ENCODE measurements around the gene CAB39L.

The CAB39L gene

GRCh38 chr13:49441846-49442245, 2.0 kb downstream of the CAB39L start:
- DNase-seq (ENCODE audit: low read depth, low spot score) = no peak

- DNase-seq (ENCODE audit: low read depth, low spot score) = no peak
These were observed 2.6 kb downstream of the CAB39L start for GRCh38 chr13:49441312-49441711.

- DNase-seq (ENCODE audit: low read depth, low spot score) = no peak
These were observed 4.3 kb downstream of the CAB39L start for GRCh38 chr13:49439609-49440008.

GRCh38 chr13:49437705-49438104, 6.2 kb downstream of the CAB39L start:
- DNase-seq (ENCODE audit: low read depth, low spot score) = no peak

- DNase-seq (ENCODE audit: low read depth, low spot score) = no peak
These were observed 7.0 kb downstream of the CAB39L start for GRCh38 chr13:49436890-49437289.

DNA sequence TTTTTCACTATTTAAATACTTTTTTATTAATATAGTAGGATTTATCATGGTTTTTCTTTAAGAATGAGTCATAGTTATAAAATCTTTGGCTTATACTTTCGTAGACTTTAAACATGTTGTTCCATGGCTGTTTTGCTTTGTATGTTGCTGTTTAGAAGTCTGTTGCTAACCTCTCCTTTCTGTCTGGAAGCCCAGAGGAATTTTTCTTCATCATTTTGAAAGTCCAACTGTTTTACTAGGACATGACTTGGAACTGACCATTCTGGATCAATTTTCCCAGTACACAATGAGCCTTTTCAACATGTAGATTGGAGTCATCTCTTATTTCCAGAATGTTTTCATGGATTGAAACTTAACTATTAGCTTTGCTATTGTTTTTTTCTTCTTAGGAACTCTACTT, 7.9 kb downstream of the CAB39L start:
- no peak for DNase-seq (ENCODE audit: low read depth, low spot score)

DNA sequence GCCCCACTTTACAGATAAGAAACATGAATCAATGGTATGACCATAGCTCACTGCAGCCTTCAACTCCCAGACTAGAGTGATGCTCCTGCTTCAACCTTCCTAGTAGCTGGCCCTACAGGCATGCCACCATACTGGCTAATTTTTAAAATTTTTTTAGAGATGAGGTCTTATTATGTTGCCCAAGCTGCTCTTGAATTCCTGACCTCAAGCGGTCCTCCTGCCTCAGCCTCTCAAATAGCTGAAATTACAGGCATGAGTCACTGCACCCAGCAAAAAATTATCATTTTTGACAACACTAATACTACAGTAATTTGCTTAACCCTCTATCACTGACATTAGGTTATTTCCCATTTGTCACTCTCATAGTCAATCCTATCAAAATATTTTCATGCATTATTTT, 14.7 kb downstream of the CAB39L start:
- DNase-seq (ENCODE audit: low read depth, low spot score) = no peak

GRCh38 chr13:49428041-49428763, 15.7 kb downstream of the CAB39L start:
- DNase-seq (ENCODE audit: low read depth, low spot score) = no peak

GRCh38 chr13:49424011-49424560, 19.8 kb downstream of the CAB39L start:
- DNase-seq (ENCODE audit: low read depth, low spot score) = no peak

GRCh38 chr13:49421391-49421790, 22.5 kb downstream of the CAB39L start:
- no peak for DNase-seq (ENCODE audit: low read depth, low spot score)

DNA sequence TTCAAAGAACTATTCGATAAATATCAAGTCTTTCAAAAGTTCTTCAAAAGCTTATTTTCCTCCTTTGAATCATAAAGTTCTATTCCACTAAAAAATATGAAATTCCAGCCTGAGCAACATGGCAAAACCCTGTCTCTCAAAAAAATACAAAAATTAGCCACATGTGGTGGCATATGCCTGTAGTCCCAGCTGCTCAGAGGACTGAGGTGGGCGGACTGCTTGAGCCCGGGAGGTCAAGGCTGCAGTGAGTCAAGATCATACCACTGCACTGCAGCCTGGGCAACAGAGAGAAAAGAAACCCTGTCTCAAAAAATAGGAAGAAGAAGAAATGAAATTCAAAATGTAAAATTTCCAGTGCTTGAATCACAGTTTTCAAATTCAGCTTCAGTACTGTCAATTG, 24.6 kb downstream of the CAB39L start:
- DNase-seq (ENCODE audit: low read depth, low spot score) = no peak

DNA sequence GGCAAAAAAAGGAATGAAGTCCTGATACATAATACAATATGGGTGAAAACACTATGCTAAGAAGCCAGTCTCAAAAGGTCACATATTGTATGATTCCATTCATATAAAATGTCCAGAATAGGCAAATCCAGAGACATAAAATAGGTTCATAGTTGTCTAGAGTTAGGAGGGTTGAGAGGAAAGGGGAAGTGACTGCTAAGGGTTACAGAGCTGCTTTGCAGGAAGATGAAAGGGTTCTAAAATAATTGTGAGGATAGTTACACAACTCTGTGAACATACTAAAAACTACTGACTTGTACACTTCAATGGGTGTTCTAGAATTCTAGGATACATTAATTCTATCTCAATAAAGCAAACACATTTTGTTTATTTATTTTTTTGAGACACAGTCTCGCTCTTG, 25.7 kb downstream of the CAB39L start:
- no peak for DNase-seq (ENCODE audit: low read depth, low spot score)

- no peak for DNase-seq (ENCODE audit: low read depth, low spot score)
These were observed 26.7 kb downstream of the CAB39L start for GRCh38 chr13:49417161-49417560.

- DNase-seq (ENCODE audit: low read depth, low spot score) = no peak
These were observed 31.1 kb downstream of the CAB39L start for GRCh38 chr13:49412749-49413148.

DNA sequence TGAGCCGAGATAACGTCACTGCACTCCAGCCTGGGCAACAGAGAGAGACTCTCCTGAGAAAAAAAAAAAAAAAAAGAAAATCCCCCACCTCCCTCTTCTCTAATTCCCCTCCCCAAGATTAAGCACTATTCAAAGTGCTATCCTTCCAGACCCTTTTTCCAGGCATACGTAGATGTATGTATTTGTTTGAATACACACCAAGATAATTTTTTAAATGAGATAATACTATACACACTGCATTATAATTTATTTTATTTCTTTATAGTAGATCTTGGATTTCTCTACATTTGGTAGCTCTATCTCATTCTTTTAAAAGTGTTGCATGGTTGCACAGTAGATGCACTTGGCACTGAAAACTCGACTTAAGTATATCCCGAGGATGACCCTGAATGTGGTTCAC, 32.5 kb downstream of the CAB39L start:
- DNase-seq (ENCODE audit: low read depth, low spot score) = no peak

GRCh38 chr13:49410477-49410876, 33.4 kb downstream of the CAB39L start:
- no peak for DNase-seq (ENCODE audit: low read depth, low spot score)

DNA sequence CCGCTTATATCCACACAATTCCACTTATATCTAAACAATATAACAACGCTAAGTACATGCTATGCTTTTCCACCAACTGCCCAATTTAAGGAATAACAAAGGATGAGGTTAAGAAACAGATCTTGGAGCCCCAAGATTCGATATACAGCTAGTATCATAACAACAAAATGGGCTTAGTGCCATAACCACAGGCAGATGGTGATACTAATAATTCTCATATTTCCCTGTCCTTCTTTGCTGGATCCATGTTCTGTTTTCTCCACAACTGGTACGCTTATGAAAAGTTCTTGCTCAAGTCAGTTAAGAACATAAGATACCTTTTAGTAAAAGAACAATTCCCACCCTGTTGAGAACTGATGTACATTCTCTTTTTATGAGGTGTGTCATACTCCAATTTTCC, 33.9 kb downstream of the CAB39L start:
- peak; percentile 7 for DNase-seq (ENCODE audit: low read depth, low spot score)

- no peak for DNase-seq (ENCODE audit: low read depth, low spot score)
These were observed 34.9 kb downstream of the CAB39L start for GRCh38 chr13:49409008-49409407.

DNA sequence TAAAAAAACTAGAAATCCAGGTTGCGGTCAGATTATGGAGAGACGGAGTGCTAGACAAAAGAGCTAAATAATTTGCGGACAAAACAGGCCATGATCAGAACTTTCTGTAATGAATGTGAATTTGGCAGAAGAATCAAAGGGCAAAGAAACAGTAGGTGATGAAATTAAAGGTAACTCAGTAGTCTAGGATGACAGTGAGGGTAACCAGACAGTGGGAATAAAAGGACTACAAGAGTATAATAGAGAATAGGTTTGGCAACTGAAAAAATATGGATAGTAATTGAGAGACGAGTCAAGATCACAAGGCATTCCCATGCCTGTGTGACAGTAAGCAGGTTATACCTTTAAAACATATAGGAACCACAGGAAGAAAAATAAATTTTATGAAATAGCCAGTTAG, 35.9 kb downstream of the CAB39L start:
- no peak for DNase-seq (ENCODE audit: low read depth, low spot score)

GRCh38 chr13:49407068-49407467, 36.8 kb downstream of the CAB39L start:
- DNase-seq (ENCODE audit: low read depth, low spot score) = no peak

DNA sequence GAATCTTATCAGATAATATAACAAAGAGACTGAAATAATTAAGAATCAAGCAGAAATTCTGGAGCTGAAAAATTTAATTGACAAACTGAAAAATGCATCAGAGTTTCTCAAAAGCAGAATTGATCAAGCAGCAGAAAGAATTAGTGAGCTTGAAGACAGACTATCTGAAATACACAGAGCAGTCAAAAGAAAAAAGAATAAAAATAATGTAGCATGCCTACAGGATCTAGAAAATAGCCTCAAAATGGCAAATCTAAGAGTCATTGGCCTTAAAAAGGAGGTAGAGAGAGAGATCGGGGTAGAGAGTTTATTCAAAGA, 39.2 kb downstream of the CAB39L start:
- no peak for DNase-seq (ENCODE audit: low read depth, low spot score)

GRCh38 chr13:49403996-49404702, 39.7 kb downstream of the CAB39L start:
- DNase-seq (ENCODE audit: low read depth, low spot score) = no peak

Measured in brain pericyte (primary cell).